ENCODE data around the gene DTX3L.

Gene DTX3L

DNA sequence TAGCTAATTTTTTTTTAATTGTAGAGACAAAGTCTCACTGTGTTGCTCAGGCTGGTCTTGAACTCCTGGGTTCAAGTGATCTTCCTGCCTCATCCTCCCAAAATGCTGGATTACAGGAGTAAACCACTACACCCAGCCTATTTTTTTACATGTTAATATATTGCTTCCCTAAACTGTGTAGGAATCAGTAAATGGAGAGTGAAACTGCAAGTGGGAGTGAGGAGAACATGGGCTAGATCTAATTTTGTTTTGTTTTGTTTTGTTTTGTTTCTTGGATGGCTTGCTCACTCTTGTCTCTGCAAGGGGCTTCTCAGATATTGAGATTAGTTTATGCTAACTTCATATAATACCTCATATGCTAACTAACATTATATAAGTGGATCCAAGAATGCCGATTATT, 44.8 kb downstream of the DTX3L start:
- no peak for DNase-seq

DNA sequence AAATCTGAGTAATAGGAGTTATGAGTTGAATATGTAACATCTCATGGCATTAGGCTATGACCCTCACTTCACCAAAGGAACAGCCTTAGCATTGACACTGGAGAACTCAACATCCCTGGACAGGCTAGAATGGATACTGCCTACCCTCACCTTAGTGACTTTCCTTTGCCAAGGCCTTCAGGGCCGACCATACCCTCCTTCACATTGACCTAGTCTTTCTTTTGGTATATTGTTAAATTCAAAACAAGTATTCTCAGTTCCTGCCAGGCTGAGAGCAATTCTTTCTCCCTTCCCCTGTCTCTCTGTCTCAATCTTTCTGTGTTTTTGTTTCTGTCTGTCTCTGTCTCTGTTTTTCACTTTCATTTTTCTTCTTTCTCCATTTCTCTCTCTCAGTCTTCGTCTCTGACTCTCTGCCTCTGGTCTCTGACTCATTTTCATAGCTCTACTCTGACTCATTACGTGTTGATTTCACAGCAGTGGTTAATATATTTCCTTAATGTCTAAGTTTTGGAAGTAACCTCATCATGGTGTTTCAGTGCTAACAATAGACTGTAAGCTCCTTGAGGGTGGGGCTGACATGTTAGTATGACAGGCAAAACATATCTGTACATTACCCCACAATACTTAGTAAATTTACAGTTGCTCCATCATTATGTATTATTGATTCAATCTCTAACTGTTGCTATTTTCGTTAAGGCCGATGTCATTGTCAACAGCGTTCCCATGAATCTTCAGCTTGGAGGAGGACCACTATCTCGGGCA, 45.8 kb downstream of the DTX3L start:
- DNase-seq: no peak

- DNase-seq: no peak
These were observed 48.6 kb downstream of the DTX3L start for GRCh38 chr3:122612696-122613095.

GRCh38 chr3:122615303-122615702, 51.2 kb downstream of the DTX3L start:
- no peak for DNase-seq

DNA sequence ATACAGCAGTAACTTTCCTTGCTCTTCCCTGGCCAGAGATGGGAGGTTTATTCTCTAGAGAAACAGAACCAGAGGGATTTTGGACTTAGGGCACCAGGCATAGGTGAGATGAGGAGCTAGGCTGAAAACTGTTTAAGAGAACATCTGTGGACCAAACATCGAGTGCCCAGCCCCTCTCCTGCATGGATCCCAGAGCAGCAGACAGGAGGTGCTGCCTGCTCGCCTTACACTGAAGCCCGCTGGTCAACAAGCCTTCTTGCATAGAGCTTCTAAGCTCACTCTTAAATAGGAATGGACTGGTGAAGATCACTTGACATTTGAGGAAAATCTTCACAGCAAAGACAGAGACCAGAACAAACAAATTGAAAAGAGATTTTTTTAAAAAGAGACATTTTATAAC, 54.5 kb downstream of the DTX3L start:
- no peak for DNase-seq

DNA sequence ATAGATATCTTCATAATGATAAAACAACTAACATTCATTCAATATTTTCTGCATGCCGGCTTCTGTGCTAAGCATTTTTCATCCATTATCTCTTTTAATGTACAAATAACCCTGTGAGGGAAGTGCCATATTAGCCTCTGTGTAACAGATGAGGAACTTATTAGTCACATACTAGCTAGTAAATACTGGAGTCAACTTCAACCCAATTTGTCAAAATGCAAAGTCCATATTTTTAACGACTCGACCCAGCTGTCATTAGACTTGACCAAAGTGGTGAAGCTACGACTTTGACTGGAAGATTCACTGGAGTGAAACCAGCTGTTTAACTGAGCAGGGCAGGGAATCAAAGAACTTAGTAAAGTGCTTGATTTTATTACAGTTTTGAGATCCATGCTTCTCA, 54.9 kb downstream of the DTX3L start:
- DNase-seq: no peak

DNA sequence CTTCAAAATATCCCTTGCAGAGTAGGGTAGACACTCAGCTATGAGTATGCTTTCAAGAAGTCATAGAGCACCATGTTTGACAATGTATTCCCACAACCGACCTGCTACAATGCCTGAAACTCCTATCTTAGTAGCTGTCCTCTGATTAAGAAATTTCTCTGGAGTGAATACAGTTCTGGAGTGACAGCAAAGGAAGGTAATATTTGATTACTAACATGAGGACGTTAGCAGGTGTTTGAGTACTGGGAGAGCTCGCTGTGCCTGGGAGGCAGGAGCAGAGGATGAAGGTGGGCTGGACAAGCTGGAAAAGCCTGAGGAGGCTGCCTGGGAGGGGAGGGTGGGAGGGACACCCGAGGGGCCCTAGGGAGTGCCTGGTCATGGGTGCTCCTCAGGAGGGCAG, 56.3 kb downstream of the DTX3L start:
- no peak for DNase-seq

DNA sequence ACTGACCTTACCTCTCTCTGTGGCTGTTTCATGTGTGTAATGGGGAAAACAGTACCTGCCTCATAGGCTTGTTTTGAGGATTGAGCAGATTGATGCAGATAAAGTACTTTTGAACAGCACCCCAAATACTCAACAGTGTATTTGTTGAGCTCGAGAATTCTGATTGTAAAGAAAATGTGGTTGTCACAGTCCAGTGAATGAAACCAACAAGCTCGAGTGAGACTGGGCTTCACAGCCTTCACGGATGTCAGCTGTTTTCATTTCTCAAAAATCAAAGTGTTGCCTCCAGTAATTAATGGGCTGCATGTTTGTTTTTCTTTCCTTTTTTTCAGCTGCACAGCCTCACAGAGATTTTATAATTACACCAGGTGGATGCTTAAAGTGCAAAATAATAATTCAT, 57.0 kb downstream of the DTX3L start:
- DNase-seq: no peak

GRCh38 chr3:122623031-122623829, 59.1 kb downstream of the DTX3L start:
- no peak for DNase-seq

All from CD4-positive, alpha-beta T cell treated with Interleukin-15 for 1 hour (primary cell).